Activated B cell treated with CpG ODN at 0.5 μM for 24 hours (primary cell): ENCODE measurements around the gene HMGA1. TPM values are rescaled to one million over a fixed set of nuclear protein-coding genes. Genes with fewer than 3 reads are reported as not detected.
A peak's percentile ranks its signal among the peaks of the same experiment; 100 is the strongest.

Source experiments
- ATAC-seq: fragments of 200-7000 bp; cut with Tn5 transposase; one replicate; pipeline ENCODE4 v1.10.0; 2021; ENCODE audit warnings: low read depth, mild to moderate bottlenecking, moderate library complexity
- CTCF ChIA-PET: fragments of 350-600 bp; sonication (Branson Sonifier 250); formaldehyde crosslinking; loops from one replicate; lab custom pipeline; 2021; ENCODE audit warnings: antibody characterized with exemption; lab: Charles Lee
- POLR2A ChIA-PET: fragments of 350-600 bp; sonication (Branson Sonifier 250); formaldehyde crosslinking; loops from one replicate; lab custom pipeline; 2021; ENCODE audit warnings: antibody characterized with exemption; lab: Charles Lee
- DNase-seq: peaks from one replicate; pipeline ENCODE4 v3.0.0; 2022
- H3K27ac Mint-ChIP-seq: one replicate; pipeline ENCODE4 v1.8.0; 2020; ENCODE audit warnings: mixed read lengths
- H3K27me3 Mint-ChIP-seq: one replicate; pipeline ENCODE4 v1.8.0; 2021; ENCODE audit warnings: mixed read lengths
- H3K36me3 Mint-ChIP-seq: one replicate; pipeline ENCODE4 v1.8.0; 2021; ENCODE audit warnings: low read depth, mixed read lengths
- H3K4me1 Mint-ChIP-seq: one replicate; pipeline ENCODE4 v1.8.0; 2021; ENCODE audit warnings: mixed read lengths
- H3K4me3 Mint-ChIP-seq: one replicate; pipeline ENCODE4 v1.8.0; 2020; ENCODE audit warnings: mild to moderate bottlenecking, mixed read lengths
- H3K9me3 Mint-ChIP-seq: one replicate; pipeline ENCODE4 v1.8.0; 2020; ENCODE audit warnings: mixed read lengths
- intact Hi-C: fragments of 100-400 bp; cut with micrococcal nuclease; formaldehyde crosslinking; loops from one replicate; pipeline ENCODE4 v1.15.1; 2024
- total RNA-seq: library from RNA; stranded (reverse); gene quantifications from 2 replicates; pipeline ENCODE4 v1.2.3, GENCODE V29; 2022
- TF ChIP-seq, protein P1 (sequence below): fragments of 200-600 bp; IDR thresholded peaks from one replicate; pipeline ENCODE4 v1.8.0; 2022; ENCODE audit warnings: antibody characterized with exemption, mild to moderate bottlenecking

HMGA1 gene
- total RNA-seq, 1 donor from 2014 or later, result 188 TPM

DNA sequence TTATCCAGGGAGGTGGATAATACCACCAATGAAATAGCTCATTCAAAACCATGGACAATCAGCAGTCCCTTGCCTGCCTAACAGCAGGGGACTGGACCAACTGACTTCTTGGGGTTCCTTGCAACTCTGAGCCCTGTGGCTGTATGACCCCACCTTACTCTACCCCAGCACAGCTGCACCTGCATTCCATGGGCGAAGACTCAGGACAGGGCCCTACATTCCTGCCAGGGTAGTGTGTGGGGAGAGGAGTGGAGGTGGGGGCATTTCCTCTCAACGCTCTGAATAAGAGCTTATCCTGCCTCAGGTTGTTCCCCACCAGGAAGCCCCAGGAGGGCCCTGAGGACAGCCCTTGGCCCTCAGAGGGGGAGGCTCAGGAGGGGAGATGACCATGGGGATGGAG lies 30.8 kb upstream of the HMGA1 start:
- DNase-seq (no peak), ATAC-seq (no peak)
- Mint-ChIP-seq H3K4me3 (no peak overlapping the region), H3K36me3 (no peaks in the 10 kb centered on the region), H3K27me3 (no peaks in the 10 kb centered on the region), H3K27ac (no peak overlapping the region), H3K4me1 (no peaks in the 10 kb centered on the region), H3K9me3 (no peaks in the 10 kb centered on the region)
- TF ChIP-seq, protein P1, sequence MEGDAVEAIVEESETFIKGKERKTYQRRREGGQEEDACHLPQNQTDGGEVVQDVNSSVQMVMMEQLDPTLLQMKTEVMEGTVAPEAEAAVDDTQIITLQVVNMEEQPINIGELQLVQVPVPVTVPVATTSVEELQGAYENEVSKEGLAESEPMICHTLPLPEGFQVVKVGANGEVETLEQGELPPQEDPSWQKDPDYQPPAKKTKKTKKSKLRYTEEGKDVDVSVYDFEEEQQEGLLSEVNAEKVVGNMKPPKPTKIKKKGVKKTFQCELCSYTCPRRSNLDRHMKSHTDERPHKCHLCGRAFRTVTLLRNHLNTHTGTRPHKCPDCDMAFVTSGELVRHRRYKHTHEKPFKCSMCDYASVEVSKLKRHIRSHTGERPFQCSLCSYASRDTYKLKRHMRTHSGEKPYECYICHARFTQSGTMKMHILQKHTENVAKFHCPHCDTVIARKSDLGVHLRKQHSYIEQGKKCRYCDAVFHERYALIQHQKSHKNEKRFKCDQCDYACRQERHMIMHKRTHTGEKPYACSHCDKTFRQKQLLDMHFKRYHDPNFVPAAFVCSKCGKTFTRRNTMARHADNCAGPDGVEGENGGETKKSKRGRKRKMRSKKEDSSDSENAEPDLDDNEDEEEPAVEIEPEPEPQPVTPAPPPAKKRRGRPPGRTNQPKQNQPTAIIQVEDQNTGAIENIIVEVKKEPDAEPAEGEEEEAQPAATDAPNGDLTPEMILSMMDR, result no peak
- CTCF ChIA-PET, result interaction anchor here (1.0 to 1.1 kb wide), 2 partner anchors 10 to 209 kb away, joined by 3 to 5 read pairs; no protein-coding TSS in a partner anchor
- intact Hi-C loops, result no loop called here
- POLR2A ChIA-PET, result interaction anchor here (2.6 kb wide), 1 partner anchor 31 kb away, joined by 10 read pairs; the partner anchor contains the start of gene HMGA1

DNA sequence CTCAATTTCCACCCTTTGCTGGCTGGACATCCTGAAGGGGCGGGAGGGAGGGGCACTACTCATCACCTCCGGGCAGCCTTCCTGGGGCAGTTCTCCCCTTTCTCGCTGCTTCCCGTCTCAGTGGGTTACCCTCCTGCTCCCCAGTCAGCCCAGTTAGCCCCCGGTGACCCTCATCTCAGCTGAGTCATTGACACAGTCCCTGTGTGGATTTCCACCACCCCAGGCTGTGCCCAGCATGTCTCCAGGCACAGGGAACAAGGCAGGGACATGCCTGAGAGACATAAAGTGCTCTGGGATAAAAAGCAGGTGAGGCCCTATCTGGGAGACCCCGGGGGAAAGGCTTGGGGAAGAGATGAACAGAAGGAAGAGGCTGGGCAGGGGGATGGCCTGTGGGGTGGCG lies 29.9 kb upstream of the HMGA1 start:
- Mint-ChIP-seq H3K4me1 (no peaks in the 10 kb centered on the region), H3K27me3 (no peaks in the 10 kb centered on the region), H3K4me3 (no peak overlapping the region), H3K36me3 (no peaks in the 10 kb centered on the region), H3K27ac (no peak overlapping the region), H3K9me3 (no peaks in the 10 kb centered on the region)
- ChIA-PET CTCF (interaction anchor here (1.1 to 1.4 kb wide), 2 partner anchors 11 to 16 kb away, joined by 3 to 5 read pairs; no protein-coding TSS in a partner anchor), POLR2A (no interaction called here)
- intact Hi-C loops, result no loop called here
- DNase-seq (no peak), ATAC-seq (no peak)
- TF ChIP-seq, protein P1, result no peak

DNA sequence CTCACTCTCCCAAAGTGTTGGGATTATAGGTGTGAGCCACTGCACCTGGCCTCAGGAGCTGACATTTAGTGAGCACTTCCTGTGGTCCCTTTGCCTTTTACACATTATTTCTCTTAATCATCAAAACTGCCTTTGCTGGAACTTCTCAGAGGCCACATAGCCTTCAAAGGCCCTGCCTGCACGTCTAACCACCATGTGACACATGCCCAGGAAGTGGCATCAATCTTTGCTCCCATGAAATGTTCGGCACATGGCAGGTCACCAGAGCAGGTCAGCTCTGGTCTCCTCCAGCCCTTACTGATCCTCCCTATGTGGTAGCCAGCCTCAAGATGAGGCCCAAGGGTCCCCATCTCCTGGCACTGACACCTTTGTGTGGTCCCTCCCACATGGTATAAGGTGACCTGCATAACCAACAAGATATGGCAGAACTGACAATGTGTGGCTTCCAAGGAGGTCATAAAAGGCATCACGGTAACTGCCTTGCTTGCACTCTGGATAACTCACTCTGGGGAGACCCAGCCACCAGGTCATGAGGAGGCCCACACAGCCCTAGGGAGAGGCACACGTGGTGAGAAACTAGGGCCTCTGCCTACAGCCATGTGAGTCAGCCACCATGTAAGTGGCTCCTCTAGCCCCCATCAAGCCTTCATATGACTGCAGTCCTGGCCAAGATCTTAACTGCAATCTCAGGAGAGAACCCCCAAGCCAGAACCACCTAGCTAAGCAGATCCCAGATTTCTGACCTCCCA lies 28.8 kb upstream of the HMGA1 start:
- TF ChIP-seq, protein P1, result no peak
- DNase-seq (no peak), ATAC-seq (no peak)
- no peaks in the 10 kb centered on the region for H3K4me1 Mint-ChIP-seq
- CTCF ChIA-PET, result interaction anchor here (1.4 kb wide), 2 partner anchors 11 to 17 kb away, joined by 3 to 4 read pairs; no protein-coding TSS in a partner anchor
- intact Hi-C loops, result no loop called here
- H3K27me3 Mint-ChIP-seq, result no peaks in the 10 kb centered on the region
- H3K4me3 Mint-ChIP-seq, result no peak overlapping the region
- no peaks in the 10 kb centered on the region for H3K36me3 Mint-ChIP-seq
- POLR2A ChIA-PET, result interaction anchor here (1.0 kb wide), 1 partner anchor 29 kb away, joined by 5 read pairs; the partner anchor contains the start of gene HMGA1
- no peaks in the 10 kb centered on the region for H3K9me3 Mint-ChIP-seq
- H3K27ac Mint-ChIP-seq, result no peak overlapping the region

DNA sequence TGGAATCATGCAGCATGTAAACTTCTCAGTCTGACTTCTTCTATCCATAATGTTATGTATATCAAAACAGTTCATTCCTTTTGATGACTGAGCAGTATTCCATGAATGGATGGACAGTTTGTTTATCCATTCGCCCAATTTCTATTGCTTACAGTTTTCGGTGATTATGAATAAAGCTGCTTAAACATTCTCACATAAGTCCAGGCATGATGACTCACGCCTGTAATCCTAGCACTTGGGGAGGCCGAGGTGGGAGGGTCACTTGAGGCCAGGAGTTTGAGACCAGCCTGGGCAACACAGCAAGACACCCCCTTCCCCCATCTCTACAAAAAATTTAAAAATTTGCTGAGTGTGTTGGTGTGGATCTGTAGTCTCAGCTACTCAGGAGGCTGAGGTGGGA lies 22.9 kb upstream of the HMGA1 start:
- Mint-ChIP-seq H3K36me3 (no peaks in the 10 kb centered on the region), H3K27me3 (no peaks in the 10 kb centered on the region), H3K27ac (no peak overlapping the region), H3K9me3 (no peaks in the 10 kb centered on the region), H3K4me1 (no peaks in the 10 kb centered on the region), H3K4me3 (no peak overlapping the region)
- ATAC-seq, result no peak
- no peak for DNase-seq
- POLR2A ChIA-PET, result interaction anchor here (0.8 kb wide), 1 partner anchor 23 kb away, joined by 5 read pairs; the partner anchor contains the start of gene HMGA1
- TF ChIP-seq, protein P1, result no peak
- CTCF ChIA-PET, result no interaction called here
- intact Hi-C loops, result no loop called here

DNA sequence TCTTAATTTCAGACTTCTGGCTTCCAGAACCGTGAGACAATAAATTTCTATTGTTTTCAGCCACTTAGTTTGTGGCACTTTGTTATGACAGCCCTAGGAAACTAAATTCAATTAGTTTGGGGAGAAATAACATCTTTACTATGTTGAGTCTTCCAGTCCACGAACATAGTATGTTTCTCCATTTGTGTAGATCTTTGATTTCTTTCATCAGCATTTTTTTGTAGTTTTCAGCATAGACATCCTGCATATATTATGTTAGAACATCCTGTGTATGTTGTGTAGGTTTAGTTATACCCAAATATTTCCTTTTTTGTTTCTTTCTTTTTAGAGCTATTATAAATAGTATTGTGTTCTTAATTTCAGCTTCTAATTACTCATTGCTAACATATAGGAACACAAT lies 18.0 kb upstream of the HMGA1 start:
- intact Hi-C loops, result no loop called here
- TF ChIP-seq, protein P1, result no peak
- H3K4me1 Mint-ChIP-seq, result peaks cover 28% of the 10 kb centered on the region
- ATAC-seq, result no peak
- POLR2A ChIA-PET, result interaction anchor here (4.1 kb wide), 1 partner anchor 18 kb away, joined by 40 read pairs; the partner anchor contains the start of gene HMGA1
- no peak for DNase-seq
- H3K27ac Mint-ChIP-seq, result peak overlapping the region; percentile 83
- no peaks in the 10 kb centered on the region for H3K36me3 Mint-ChIP-seq
- H3K27me3 Mint-ChIP-seq, result no peaks in the 10 kb centered on the region
- no peak overlapping the region for H3K4me3 Mint-ChIP-seq
- CTCF ChIA-PET, result interaction anchor here (1.1 to 1.4 kb wide), 3 partner anchors 11 to 28 kb away, joined by 4 to 6 read pairs (median 4); no protein-coding TSS in a partner anchor
- H3K9me3 Mint-ChIP-seq, result no peaks in the 10 kb centered on the region
